Muscle layer of duodenum (tissue), 2 donors: ENCODE data around the gene GH1.

ENCODE experiments used
- H3K27ac ChIP-seq: one replicate; pipeline ENCODE4 v1.7.0; 2013; ENCODE audit warnings: mild to moderate bottlenecking, low read length
- H3K27me3 ChIP-seq: one replicate; pipeline ENCODE4 v1.7.0; 2013; ENCODE audit warnings: low read depth, mild to moderate bottlenecking, control low read depth, low read length
- H3K36me3 ChIP-seq, 2 donors: one replicate each; pipeline ENCODE4 v1.7.0; 2013; ENCODE audit warnings: low read length in 2 of 2, control low read depth in 1 of 2, mild to moderate bottlenecking in 1 of 2; ENCODE audit not compliant: insufficient read depth in 2 of 2, control insufficient read depth in 1 of 2
- H3K4me1 ChIP-seq, 2 donors: one replicate each; pipeline ENCODE4 v1.7.0; 2013; ENCODE audit warnings: low read length in 2 of 2, mild to moderate bottlenecking in 2 of 2, control low read depth in 1 of 2, moderate library complexity in 1 of 2; ENCODE audit not compliant: insufficient read depth in 2 of 2, control insufficient read depth in 1 of 2
- H3K4me3 ChIP-seq, 2 donors: one replicate each; pipeline ENCODE4 v1.7.0; 2013; ENCODE audit warnings: low read length in 2 of 2, low read depth in 1 of 2, mild to moderate bottlenecking in 1 of 2
- H3K9me3 ChIP-seq, 2 donors: one replicate each; pipeline ENCODE4 v1.7.0; 2013; ENCODE audit warnings: low read length in 2 of 2, control low read depth in 1 of 2, mild to moderate bottlenecking in 1 of 2; ENCODE audit not compliant: control insufficient read depth in 1 of 2
- donor health status: healthy.

Gene GH1

GRCh38 chr17:63942309-63942985, 23.8 kb upstream of the GH1 start:
- Histone ChIP-seq H3K9me3 (no peaks in the 10 kb centered on the region), H3K27ac (no peak overlapping the region), H3K36me3 (no peaks in the 10 kb centered on the region), H3K4me3 (no peak overlapping the region), H3K4me1 (no peaks in the 10 kb centered on the region), H3K27me3 (no peaks in the 10 kb centered on the region)

GRCh38 chr17:63941751-63942150, 23.1 kb upstream of the GH1 start:
- Histone ChIP-seq H3K36me3 (no peaks in the 10 kb centered on the region), H3K9me3 (no peaks in the 10 kb centered on the region), H3K4me3 (no peak overlapping the region), H3K27ac (no peak overlapping the region), H3K27me3 (no peaks in the 10 kb centered on the region), H3K4me1 (no peaks in the 10 kb centered on the region)

GRCh38 chr17:63941162-63941561, 22.5 kb upstream of the GH1 start:
- Histone ChIP-seq H3K27me3 (no peaks in the 10 kb centered on the region), H3K4me1 (no peaks in the 10 kb centered on the region), H3K9me3 (no peaks in the 10 kb centered on the region), H3K27ac (no peak overlapping the region), H3K4me3 (no peak overlapping the region), H3K36me3 (no peaks in the 10 kb centered on the region)

GRCh38 chr17:63940584-63940983, 21.9 kb upstream of the GH1 start:
- Histone ChIP-seq H3K9me3 (no peaks in the 10 kb centered on the region), H3K27ac (no peak overlapping the region), H3K36me3 (no peaks in the 10 kb centered on the region), H3K27me3 (no peaks in the 10 kb centered on the region), H3K4me3 (no peak overlapping the region), H3K4me1 (no peaks in the 10 kb centered on the region)

- Histone ChIP-seq H3K4me3 (no peak overlapping the region), H3K9me3 (no peaks in the 10 kb centered on the region), H3K36me3 (no peaks in the 10 kb centered on the region), H3K4me1 (no peaks in the 10 kb centered on the region), H3K27ac (no peak overlapping the region), H3K27me3 (no peaks in the 10 kb centered on the region)
These were observed 21.2 kb upstream of the GH1 start for GRCh38 chr17:63939884-63940283.

GRCh38 chr17:63939401-63939800, 20.8 kb upstream of the GH1 start:
- H3K27ac ChIP-seq = no peak overlapping the region
- no peaks in the 10 kb centered on the region for H3K4me1 ChIP-seq
- H3K4me3 ChIP-seq = no peak overlapping the region
- no peaks in the 10 kb centered on the region for H3K9me3 ChIP-seq
- no peaks in the 10 kb centered on the region for H3K27me3 ChIP-seq
- no peaks in the 10 kb centered on the region for H3K36me3 ChIP-seq

- Histone ChIP-seq H3K4me3 (no peak overlapping the region), H3K27me3 (no peaks in the 10 kb centered on the region), H3K4me1 (no peaks in the 10 kb centered on the region), H3K27ac (no peak overlapping the region), H3K36me3 (no peaks in the 10 kb centered on the region), H3K9me3 (no peaks in the 10 kb centered on the region)
These were observed 19.3 kb upstream of the GH1 start for GRCh38 chr17:63937920-63938319.

GRCh38 chr17:63937319-63937718, 18.7 kb upstream of the GH1 start:
- Histone ChIP-seq H3K4me1 (no peaks in the 10 kb centered on the region), H3K27me3 (no peaks in the 10 kb centered on the region), H3K36me3 (no peaks in the 10 kb centered on the region), H3K27ac (no peak overlapping the region), H3K4me3 (no peak overlapping the region), H3K9me3 (no peaks in the 10 kb centered on the region)

- Histone ChIP-seq H3K27me3 (no peaks in the 10 kb centered on the region), H3K36me3 (no peaks in the 10 kb centered on the region), H3K4me1 (no peaks in the 10 kb centered on the region), H3K27ac (no peak overlapping the region), H3K9me3 (no peaks in the 10 kb centered on the region), H3K4me3 (no peak overlapping the region)
These were observed 15.8 kb upstream of the GH1 start for GRCh38 chr17:63934183-63935112.

- Histone ChIP-seq H3K4me1 (no peaks in the 10 kb centered on the region), H3K36me3 (no peaks in the 10 kb centered on the region), H3K27ac (no peak overlapping the region), H3K27me3 (no peaks in the 10 kb centered on the region), H3K9me3 (no peaks in the 10 kb centered on the region), H3K4me3 (no peak overlapping the region)
These were observed 15.0 kb upstream of the GH1 start for GRCh38 chr17:63933598-63933997.

- Histone ChIP-seq H3K27ac (no peak overlapping the region), H3K36me3 (no peaks in the 10 kb centered on the region), H3K27me3 (no peaks in the 10 kb centered on the region), H3K4me3 (no peak overlapping the region), H3K9me3 (no peaks in the 10 kb centered on the region), H3K4me1 (no peaks in the 10 kb centered on the region)
These were observed 14.1 kb upstream of the GH1 start for GRCh38 chr17:63932721-63933120.
